Measurements from ENCODE around the gene USP21. TPM values are rescaled to one million over a fixed set of nuclear protein-coding genes. Genes with fewer than 3 reads are reported as not detected.

The USP21 gene
- total and polyA plus RNA-seq, 2 of the 8 experiments (the other 6 are each of a cell fraction or from before 2014, with no cell fraction given): 23.9 to 36.3 TPM

- TF ChIP-seq GTF2F1 (IDR thresholded peaks at IDR 0.05; ENCODE audit: borderline replicate concordance, low read depth, low read length): no peak; the same call in 1 of the 2 replicates
- peak; percentile 84 for TF ChIP-seq RBBP5 (IDR thresholded peaks at IDR 0.05; ENCODE audit: borderline replicate concordance, low read depth, low read length)
- peak; percentile 84 to 94 for TF ChIP-seq POLR2A (IDR thresholded peaks at IDR 0.05; ENCODE audit: control extremely low read depth in 1 of 2, low read depth in 2 of 2, low read length in 2 of 2)
- TF ChIP-seq CTBP2 (IDR thresholded peaks at IDR 0.05; ENCODE audit: borderline replicate concordance, insufficient read depth, insufficient read length, low read length): no peak
- no peak for TF ChIP-seq BACH1 (IDR thresholded peaks at IDR 0.05; ENCODE audit: low read length)
- TF ChIP-seq KDM4A (IDR thresholded peaks at IDR 0.05; ENCODE audit: low read depth, low read length, severe bottlenecking): peak; percentile 78
- TF ChIP-seq SIRT6 (IDR thresholded peaks at IDR 0.05; ENCODE audit: low read length): no peak
- TF ChIP-seq NRF1 (IDR thresholded peaks at IDR 0.05; ENCODE audit: low read depth, low read length): no peak
- TF ChIP-seq TAF7 (optimal IDR thresholded peaks at IDR 0.05; ENCODE audit: borderline replicate concordance, low read depth, low read length): peak; percentile 84
Observed at GRCh38 chr1:161153682-161154337, 5.5 kb upstream of the USP21 start, which contains the start of gene UFC1 (continued).
